Measurements from ENCODE around the gene AQP12B. TPM values are rescaled to one million over a fixed set of nuclear protein-coding genes. Genes with fewer than 3 reads are reported as not detected.
"Not testable (repeated sequence)": the region's sequence is repeated elsewhere in the genome, so short reads cannot be mapped to it uniquely, and the experiment has no call there.

AQP12B gene, protein sequence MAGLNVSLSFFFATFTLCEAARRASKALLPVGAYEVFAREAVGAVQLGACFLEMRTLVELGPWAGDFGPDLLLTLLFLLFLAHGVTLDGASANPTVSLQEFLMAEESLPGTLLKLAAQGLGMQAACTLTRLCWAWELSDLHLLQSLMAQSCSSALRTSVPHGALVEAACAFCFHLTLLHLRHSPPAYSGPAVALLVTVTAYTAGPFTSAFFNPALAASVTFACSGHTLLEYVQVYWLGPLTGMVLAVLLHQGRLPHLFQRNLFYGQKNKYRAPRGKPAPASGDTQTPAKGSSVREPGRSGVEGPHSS
- total RNA-seq (ENCODE audit: unreplicated experiment): not detected
- long read RNA-seq: 0 reads

DNA sequence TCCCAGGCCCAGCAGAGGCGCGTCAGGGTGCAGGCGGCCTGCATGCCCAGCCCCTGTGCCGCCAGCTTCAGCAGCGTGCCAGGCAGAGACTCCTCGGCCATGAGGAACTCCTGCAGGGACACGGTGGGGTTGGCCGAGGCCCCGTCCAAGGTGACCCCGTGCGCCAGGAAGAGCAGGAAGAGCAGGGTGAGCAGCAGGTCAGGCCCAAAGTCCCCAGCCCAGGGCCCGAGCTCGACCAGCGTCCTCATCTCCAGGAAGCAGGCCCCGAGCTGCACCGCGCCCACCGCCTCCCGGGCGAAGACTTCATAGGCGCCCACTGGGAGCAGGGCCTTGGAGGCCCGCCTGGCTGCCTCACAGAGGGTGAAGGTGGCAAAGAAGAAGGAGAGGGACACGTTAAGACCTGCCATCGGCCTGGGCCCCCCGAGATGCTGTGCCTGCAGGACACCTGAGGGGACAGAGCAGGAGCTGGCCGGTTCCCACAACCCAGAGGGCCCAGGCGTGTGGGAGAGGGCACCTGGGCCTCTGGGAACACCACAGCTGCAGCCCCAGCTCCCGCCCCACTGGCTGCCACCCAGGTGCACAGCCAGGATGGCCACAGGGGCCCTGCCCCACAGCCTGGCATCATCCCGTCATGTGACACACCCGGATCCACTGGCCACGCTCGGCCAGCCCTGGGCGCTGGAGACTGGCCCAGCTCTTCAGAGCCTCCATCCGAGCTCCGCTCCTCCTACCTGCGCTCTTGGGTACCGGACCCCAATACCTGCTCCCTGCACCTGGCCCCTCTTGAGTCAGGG lies at the start of gene AQP12B:
TSS of gene AQP12B (minus strand) at position 455 of the 794 bp plus-strand sequence. CDS start at position 407, 48 bp downstream.
- not testable (repeated sequence) for H3K36me3 Mint-ChIP-seq (ENCODE audit: low read depth, unreplicated experiment); H3K4me1 Mint-ChIP-seq (ENCODE audit: unreplicated experiment); DNase-seq (ENCODE audit: low spot score); H3K4me3 Mint-ChIP-seq (ENCODE audit: unreplicated experiment); H3K27me3 Mint-ChIP-seq (ENCODE audit: unreplicated experiment); H3K9me3 Mint-ChIP-seq (ENCODE audit: unreplicated experiment); H3K27ac Mint-ChIP-seq (ENCODE audit: unreplicated experiment)

DNA sequence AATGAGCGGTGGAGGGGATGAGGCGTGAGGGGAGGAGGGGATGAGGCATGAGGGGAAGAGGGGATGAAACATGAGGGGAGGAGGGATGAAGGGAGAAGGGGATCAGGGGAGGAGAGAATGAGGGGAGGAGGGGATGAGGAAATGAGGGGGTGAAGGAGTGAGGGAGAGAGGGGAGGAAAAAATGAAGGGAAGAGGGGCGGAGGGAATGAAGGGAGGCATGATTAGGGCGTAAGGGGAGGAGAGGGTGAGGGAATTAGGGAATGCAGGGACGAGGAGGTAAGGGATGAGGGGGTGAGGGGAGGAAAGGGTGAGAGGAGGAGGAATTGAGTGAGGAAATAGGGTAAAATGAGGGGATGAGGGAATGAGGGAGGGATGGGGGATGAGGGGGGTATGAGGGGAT lies 49.5 kb upstream of the AQP12B start:
- no peak for DNase-seq (ENCODE audit: low spot score)
- H3K27me3 Mint-ChIP-seq (ENCODE audit: unreplicated experiment): peaks cover 11% of the 10 kb centered on the region
- no peaks in the 10 kb centered on the region for H3K9me3 Mint-ChIP-seq (ENCODE audit: unreplicated experiment)
- H3K36me3 Mint-ChIP-seq (ENCODE audit: low read depth, unreplicated experiment): peaks cover 3% of the 10 kb centered on the region
- H3K4me1 Mint-ChIP-seq (ENCODE audit: unreplicated experiment): no peaks in the 10 kb centered on the region
- H3K4me3 Mint-ChIP-seq (ENCODE audit: unreplicated experiment): no peak overlapping the region
- H3K27ac Mint-ChIP-seq (ENCODE audit: unreplicated experiment): no peak overlapping the region
- TF ChIP-seq, protein P1, sequence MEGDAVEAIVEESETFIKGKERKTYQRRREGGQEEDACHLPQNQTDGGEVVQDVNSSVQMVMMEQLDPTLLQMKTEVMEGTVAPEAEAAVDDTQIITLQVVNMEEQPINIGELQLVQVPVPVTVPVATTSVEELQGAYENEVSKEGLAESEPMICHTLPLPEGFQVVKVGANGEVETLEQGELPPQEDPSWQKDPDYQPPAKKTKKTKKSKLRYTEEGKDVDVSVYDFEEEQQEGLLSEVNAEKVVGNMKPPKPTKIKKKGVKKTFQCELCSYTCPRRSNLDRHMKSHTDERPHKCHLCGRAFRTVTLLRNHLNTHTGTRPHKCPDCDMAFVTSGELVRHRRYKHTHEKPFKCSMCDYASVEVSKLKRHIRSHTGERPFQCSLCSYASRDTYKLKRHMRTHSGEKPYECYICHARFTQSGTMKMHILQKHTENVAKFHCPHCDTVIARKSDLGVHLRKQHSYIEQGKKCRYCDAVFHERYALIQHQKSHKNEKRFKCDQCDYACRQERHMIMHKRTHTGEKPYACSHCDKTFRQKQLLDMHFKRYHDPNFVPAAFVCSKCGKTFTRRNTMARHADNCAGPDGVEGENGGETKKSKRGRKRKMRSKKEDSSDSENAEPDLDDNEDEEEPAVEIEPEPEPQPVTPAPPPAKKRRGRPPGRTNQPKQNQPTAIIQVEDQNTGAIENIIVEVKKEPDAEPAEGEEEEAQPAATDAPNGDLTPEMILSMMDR (IDR thresholded peaks at IDR 0.05; ENCODE audit: unreplicated experiment): no peak

DNA sequence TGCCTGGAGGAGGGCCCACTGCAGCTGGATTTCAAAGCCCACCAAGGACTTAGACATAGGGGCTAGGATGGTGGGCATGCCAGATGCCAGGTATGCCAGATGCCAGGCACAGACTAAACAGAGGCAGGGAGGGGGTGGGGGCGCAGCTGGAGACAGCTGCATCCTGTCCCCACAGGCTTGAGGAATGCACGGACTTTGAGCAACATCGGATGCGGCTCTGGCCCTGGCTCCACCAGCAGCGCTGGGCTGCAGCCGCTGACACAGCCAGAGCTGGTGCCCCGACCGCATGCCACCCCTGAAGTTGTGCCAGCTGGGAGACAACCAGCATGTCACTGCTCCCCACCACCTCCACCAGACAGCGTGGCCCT lies 48.5 kb upstream of the AQP12B start:
- no peak overlapping the region for H3K4me3 Mint-ChIP-seq (ENCODE audit: unreplicated experiment)
- peaks cover 8% of the 10 kb centered on the region for H3K36me3 Mint-ChIP-seq (ENCODE audit: low read depth, unreplicated experiment)
- no peaks in the 10 kb centered on the region for H3K9me3 Mint-ChIP-seq (ENCODE audit: unreplicated experiment)
- no peak for DNase-seq (ENCODE audit: low spot score)
- H3K27ac Mint-ChIP-seq (ENCODE audit: unreplicated experiment): no peak overlapping the region
- H3K4me1 Mint-ChIP-seq (ENCODE audit: unreplicated experiment): no peaks in the 10 kb centered on the region
- peaks cover 11% of the 10 kb centered on the region for H3K27me3 Mint-ChIP-seq (ENCODE audit: unreplicated experiment)
- TF ChIP-seq, protein P1 (IDR thresholded peaks at IDR 0.05; ENCODE audit: unreplicated experiment): no peak

DNA sequence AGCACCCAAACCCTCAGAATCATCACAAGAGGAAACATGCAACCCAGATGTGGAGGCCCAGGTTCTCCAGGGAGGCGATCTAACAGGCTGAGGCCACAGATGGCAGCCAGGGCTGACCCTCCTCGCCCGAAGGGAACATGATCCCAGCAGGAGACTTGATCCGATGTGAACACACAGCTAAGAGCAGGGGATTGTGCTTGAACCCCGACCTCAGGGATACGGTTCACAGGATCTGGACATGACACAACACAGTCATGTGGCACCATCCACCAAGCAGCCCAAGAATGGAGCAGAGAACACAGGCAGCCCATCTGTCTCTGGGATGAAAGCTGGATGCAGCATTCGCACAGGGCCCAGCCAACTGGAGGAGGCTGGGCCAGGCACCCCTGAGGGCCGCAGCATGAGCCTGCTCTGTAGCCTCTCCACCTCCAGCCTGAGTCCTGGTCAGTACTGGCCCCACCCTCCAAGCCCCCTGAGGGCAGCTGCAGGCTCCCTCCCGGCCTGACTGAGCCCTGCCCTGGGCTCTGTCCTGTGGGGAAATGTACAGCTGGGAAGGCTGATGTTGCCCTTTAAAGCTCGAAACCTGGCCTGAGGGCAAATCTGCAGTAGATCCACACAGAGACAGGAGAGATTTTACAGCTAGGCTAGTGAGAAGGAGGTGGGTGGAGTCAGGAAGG lies 48.0 kb upstream of the AQP12B start:
- TF ChIP-seq, protein P1 (IDR thresholded peaks at IDR 0.05; ENCODE audit: unreplicated experiment): no peak
- Mint-ChIP-seq H3K9me3 (ENCODE audit: unreplicated experiment) (no peaks in the 10 kb centered on the region), H3K36me3 (ENCODE audit: low read depth, unreplicated experiment) (peaks cover 8% of the 10 kb centered on the region), H3K27me3 (ENCODE audit: unreplicated experiment) (peaks cover 11% of the 10 kb centered on the region), H3K4me1 (ENCODE audit: unreplicated experiment) (no peaks in the 10 kb centered on the region), H3K4me3 (ENCODE audit: unreplicated experiment) (no peak overlapping the region), H3K27ac (ENCODE audit: unreplicated experiment) (no peak overlapping the region)
- DNase-seq (ENCODE audit: low spot score): no peak

DNA sequence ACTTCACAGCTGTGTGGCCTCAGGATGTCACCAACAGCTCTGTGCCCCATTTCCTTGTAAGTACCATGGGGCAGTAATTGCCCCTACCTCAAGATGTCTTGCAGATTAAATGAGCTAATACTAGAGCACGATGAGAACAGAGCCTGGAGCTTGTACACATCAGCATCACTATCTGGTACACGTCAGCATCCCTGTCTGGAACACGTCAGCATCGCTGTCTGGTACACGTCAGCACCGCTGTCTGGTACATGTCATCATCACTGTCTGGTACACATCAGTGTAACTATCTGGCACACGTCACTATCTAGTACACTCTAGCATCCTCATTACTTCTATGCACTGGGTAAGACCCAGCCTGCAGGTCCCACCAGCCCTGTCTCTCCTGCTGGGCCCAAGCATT lies 46.1 kb upstream of the AQP12B start:
- Mint-ChIP-seq H3K4me3 (ENCODE audit: unreplicated experiment) (no peak overlapping the region), H3K36me3 (ENCODE audit: low read depth, unreplicated experiment) (peaks cover 5% of the 10 kb centered on the region), H3K9me3 (ENCODE audit: unreplicated experiment) (no peaks in the 10 kb centered on the region), H3K27ac (ENCODE audit: unreplicated experiment) (no peak overlapping the region), H3K27me3 (ENCODE audit: unreplicated experiment) (peaks cover 7% of the 10 kb centered on the region), H3K4me1 (ENCODE audit: unreplicated experiment) (no peaks in the 10 kb centered on the region)
- DNase-seq (ENCODE audit: low spot score): no peak
- TF ChIP-seq, protein P1 (IDR thresholded peaks at IDR 0.05; ENCODE audit: unreplicated experiment): no peak

All from endothelial cell (in vitro differentiated cells).